ENCODE measurements around the gene GEMIN2.
A peak's percentile ranks its signal among the peaks of the same experiment; 100 is the strongest.

GEMIN2 gene

GRCh38 chr14:39102969-39103957 lies 10.9 kb upstream of the GEMIN2 start, which contains the start of gene SEC23A (continued):
- TF ChIP-seq, protein P1, sequence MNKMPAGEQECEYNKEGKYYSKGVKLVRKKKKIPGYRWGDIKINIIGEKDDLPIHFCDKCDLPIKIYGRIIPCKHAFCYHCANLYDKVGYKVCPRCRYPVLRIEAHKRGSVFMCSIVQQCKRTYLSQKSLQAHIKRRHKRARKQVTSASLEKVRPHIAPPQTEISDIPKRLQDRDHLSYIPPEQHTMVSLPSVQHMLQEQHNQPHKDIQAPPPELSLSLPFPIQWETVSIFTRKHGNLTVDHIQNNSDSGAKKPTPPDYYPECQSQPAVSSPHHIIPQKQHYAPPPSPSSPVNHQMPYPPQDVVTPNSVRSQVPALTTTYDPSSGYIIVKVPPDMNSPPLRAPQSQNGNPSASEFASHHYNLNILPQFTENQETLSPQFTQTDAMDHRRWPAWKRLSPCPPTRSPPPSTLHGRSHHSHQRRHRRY (tag by site-specific recombination; IDR thresholded peaks at IDR 0.05) = no peak
- no peak for TF ChIP-seq HOXD13 (CRISPR knock-in tag; IDR thresholded peaks at IDR 0.05; ENCODE audit: borderline replicate concordance)
- no peak for TF ChIP-seq ZNF324 (tag by site-specific recombination; IDR thresholded peaks at IDR 0.05)
- TF ChIP-seq ZNF248 (tag by site-specific recombination; IDR thresholded peaks at IDR 0.05) = no peak
- TF ChIP-seq ZNF2 (tag by site-specific recombination; IDR thresholded peaks at IDR 0.05) = no peak
- TF ChIP-seq, protein P2, sequence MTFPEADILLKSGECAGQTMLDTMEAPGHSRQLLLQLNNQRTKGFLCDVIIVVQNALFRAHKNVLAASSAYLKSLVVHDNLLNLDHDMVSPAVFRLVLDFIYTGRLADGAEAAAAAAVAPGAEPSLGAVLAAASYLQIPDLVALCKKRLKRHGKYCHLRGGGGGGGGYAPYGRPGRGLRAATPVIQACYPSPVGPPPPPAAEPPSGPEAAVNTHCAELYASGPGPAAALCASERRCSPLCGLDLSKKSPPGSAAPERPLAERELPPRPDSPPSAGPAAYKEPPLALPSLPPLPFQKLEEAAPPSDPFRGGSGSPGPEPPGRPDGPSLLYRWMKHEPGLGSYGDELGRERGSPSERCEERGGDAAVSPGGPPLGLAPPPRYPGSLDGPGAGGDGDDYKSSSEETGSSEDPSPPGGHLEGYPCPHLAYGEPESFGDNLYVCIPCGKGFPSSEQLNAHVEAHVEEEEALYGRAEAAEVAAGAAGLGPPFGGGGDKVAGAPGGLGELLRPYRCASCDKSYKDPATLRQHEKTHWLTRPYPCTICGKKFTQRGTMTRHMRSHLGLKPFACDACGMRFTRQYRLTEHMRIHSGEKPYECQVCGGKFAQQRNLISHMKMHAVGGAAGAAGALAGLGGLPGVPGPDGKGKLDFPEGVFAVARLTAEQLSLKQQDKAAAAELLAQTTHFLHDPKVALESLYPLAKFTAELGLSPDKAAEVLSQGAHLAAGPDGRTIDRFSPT (tag by site-specific recombination; IDR thresholded peaks at IDR 0.05) = peak; percentile 92
- TF ChIP-seq, protein P3, sequence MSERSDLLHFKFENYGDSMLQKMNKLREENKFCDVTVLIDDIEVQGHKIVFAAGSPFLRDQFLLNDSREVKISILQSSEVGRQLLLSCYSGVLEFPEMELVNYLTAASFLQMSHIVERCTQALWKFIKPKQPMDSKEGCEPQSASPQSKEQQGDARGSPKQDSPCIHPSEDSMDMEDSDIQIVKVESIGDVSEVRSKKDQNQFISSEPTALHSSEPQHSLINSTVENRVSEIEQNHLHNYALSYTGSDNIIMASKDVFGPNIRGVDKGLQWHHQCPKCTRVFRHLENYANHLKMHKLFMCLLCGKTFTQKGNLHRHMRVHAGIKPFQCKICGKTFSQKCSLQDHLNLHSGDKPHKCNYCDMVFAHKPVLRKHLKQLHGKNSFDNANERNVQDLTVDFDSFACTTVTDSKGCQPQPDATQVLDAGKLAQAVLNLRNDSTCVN (tag by site-specific recombination; optimal IDR thresholded peaks at IDR 0.05) = peak; percentile 56
- TF ChIP-seq ZNF274 (IDR thresholded peaks at IDR 0.05; ENCODE audit: low read length) = no peak
- no peak for TF ChIP-seq ZNF274 (tag by site-specific recombination; IDR thresholded peaks at IDR 0.05; ENCODE audit: borderline replicate concordance)
- TF ChIP-seq ZNF707 (tag by site-specific recombination; IDR thresholded peaks at IDR 0.05) = no peak
- no peak for TF ChIP-seq ZSCAN4 (tag by site-specific recombination; IDR thresholded peaks at IDR 0.05)
- no peak for TF ChIP-seq ZNF184 (tag by site-specific recombination; IDR thresholded peaks at IDR 0.05)
- TF ChIP-seq ZFP37 (tag by site-specific recombination; IDR thresholded peaks at IDR 0.05) = peak; percentile 58; the same call in 1 of the 2 replicates
- TF ChIP-seq ZEB2 (tag by site-specific recombination; IDR thresholded peaks at IDR 0.05) = peak; percentile 46
- no peak for TF ChIP-seq ZNF426 (tag by site-specific recombination; IDR thresholded peaks at IDR 0.05)
- TF ChIP-seq ZNF404 (tag by site-specific recombination; IDR thresholded peaks at IDR 0.05) = no peak
- TF ChIP-seq ZNF610 (tag by site-specific recombination; IDR thresholded peaks at IDR 0.05; ENCODE audit: borderline replicate concordance) = 0 out of 2 replicates have a peak, but pooled peaks have one; percentile 31
- no peak for TF ChIP-seq MEIS1 (CRISPR knock-in tag; IDR thresholded peaks at IDR 0.05; ENCODE audit: borderline replicate concordance)
- no peak for TF ChIP-seq ZNF354C (tag by site-specific recombination; IDR thresholded peaks at IDR 0.05; ENCODE audit: borderline replicate concordance, low read depth)
- TF ChIP-seq ZNF837 (tag by site-specific recombination; IDR thresholded peaks at IDR 0.05) = no peak
- TF ChIP-seq, protein P4, sequence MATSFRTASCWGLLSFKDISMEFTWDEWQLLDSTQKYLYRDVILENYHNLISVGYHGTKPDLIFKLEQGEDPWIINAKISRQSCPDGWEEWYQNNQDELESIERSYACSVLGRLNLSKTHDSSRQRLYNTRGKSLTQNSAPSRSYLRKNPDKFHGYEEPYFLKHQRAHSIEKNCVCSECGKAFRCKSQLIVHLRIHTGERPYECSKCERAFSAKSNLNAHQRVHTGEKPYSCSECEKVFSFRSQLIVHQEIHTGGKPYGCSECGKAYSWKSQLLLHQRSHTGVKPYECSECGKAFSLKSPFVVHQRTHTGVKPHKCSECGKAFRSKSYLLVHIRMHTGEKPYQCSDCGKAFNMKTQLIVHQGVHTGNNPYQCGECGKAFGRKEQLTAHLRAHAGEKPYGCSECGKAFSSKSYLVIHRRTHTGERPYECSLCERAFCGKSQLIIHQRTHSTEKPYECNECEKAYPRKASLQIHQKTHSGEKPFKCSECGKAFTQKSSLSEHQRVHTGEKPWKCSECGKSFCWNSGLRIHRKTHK (tag by site-specific recombination; IDR thresholded peaks at IDR 0.05) = no peak
- peak; percentile 82 for TF ChIP-seq ZNF341 (tag by site-specific recombination; IDR thresholded peaks at IDR 0.05; ENCODE audit: low read depth)
- no peak for TF ChIP-seq ZNF654 (tag by site-specific recombination; IDR thresholded peaks at IDR 0.05; ENCODE audit: low read depth)
- peak; percentile 23; the same call in 1 of the 2 replicates for TF ChIP-seq YY1 (tag by site-specific recombination; IDR thresholded peaks at IDR 0.05)
- TF ChIP-seq ZNF747 (tag by site-specific recombination; IDR thresholded peaks at IDR 0.05) = no peak
- TF ChIP-seq, protein P5, sequence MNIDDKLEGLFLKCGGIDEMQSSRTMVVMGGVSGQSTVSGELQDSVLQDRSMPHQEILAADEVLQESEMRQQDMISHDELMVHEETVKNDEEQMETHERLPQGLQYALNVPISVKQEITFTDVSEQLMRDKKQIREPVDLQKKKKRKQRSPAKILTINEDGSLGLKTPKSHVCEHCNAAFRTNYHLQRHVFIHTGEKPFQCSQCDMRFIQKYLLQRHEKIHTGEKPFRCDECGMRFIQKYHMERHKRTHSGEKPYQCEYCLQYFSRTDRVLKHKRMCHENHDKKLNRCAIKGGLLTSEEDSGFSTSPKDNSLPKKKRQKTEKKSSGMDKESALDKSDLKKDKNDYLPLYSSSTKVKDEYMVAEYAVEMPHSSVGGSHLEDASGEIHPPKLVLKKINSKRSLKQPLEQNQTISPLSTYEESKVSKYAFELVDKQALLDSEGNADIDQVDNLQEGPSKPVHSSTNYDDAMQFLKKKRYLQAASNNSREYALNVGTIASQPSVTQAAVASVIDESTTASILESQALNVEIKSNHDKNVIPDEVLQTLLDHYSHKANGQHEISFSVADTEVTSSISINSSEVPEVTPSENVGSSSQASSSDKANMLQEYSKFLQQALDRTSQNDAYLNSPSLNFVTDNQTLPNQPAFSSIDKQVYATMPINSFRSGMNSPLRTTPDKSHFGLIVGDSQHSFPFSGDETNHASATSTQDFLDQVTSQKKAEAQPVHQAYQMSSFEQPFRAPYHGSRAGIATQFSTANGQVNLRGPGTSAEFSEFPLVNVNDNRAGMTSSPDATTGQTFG (tag by site-specific recombination; IDR thresholded peaks at IDR 0.05; ENCODE audit: borderline replicate concordance) = no peak
- no peak for TF ChIP-seq ZNF133 (tag by site-specific recombination; IDR thresholded peaks at IDR 0.05)
- TF ChIP-seq ZNF214 (tag by site-specific recombination; IDR thresholded peaks at IDR 0.05; ENCODE audit: borderline replicate concordance) = no peak

All from HEK293 (cell line).